Stomach (tissue), 4 donors: ENCODE data around the gene ATP6V0C.
A peak's percentile ranks its signal among the peaks of the same experiment; 100 is the strongest.

Experiments used
- CTCF ChIP-seq, 7 experiments: fragments of 450-650 bp in 4 of 7; fragments of 200-600 bp in 3 of 7; sonication (generic) in 3 of 7; IDR thresholded peaks; one replicate each; pipeline ENCODE4 v1.5.1; 2016 to 2019; ENCODE audit warnings: antibody characterized with exemption in 7 of 7, control low read depth in 2 of 7, mild to moderate bottlenecking in 1 of 7
- POLR2A ChIP-seq, 4 donors: fragments of 450-650 bp; IDR thresholded peaks; one replicate each; pipeline ENCODE4 v1.6.1; 2016; ENCODE audit warnings: antibody characterized with exemption in 4 of 4, control low read depth in 2 of 4, mild to moderate bottlenecking in 1 of 4, moderate library complexity in 1 of 4
- POLR2AphosphoS5 ChIP-seq, 3 donors: sonication (generic); formaldehyde crosslinking; IDR thresholded peaks; one replicate each; pipeline ENCODE4 v1.6.1; 2016; ENCODE audit warnings: antibody characterized with exemption in 3 of 3

DNA sequence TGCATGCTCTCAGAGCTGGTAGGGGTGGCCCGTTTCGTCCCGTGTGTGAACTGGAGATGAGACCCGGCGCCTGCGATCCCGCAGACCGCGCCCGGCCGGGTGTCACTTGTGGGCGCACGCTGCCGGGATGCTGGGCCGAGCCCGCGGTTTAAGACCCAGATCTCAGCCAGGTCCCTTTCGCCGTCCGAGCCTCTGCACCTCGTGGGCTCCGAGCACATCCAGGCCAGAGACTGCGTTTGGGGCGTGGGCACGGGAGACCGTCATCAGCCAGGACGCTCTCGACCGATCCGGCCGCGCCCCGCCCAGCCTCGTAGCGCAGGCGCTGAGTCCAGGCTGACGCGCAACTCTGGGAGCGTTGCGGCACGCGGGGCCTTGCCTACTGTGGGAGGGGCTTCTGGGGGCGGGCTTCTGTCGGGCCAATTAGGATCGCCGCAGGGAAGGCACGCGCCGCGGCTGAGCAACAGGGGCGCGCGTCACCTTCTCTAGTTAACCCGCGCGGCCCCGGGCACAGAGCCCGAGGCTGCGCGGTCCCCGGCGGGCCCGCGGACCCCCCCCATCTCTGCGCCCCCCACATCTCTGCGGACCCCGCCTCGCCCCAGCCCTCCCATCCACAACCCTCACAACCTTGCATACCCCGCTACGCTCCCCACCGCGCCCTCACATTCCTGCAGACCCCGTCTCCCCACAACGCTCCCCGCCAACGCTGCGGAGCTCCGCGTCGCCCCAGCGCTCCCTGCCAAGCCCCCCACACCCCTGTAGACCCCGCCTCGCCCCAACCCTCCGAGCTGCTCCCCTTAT, 18.1 kb downstream of the ATP6V0C start:
- no peak for TF ChIP-seq CTCF (IDR thresholded peaks at IDR 0.05)
- TF ChIP-seq POLR2AphosphoS5 (IDR thresholded peaks at IDR 0.05): peak; percentile 88 to 95 (median 95)
- TF ChIP-seq POLR2A (IDR thresholded peaks at IDR 0.05): no peak
